OCI-LY7 (cell line): Measurements from ENCODE around the gene NMNAT1. TPM values are rescaled to one million over a fixed set of nuclear protein-coding genes. Genes with fewer than 3 reads are reported as not detected.
"Not testable (repeated sequence)": the region's sequence is repeated elsewhere in the genome, so short reads cannot be mapped to it uniquely, and the experiment has no call there.

Source experiments
- BruUV-seq: library from RNA; stranded (reverse); fragments of 400-500 nt; replicated peaks from 2 replicates; lab custom pipeline; 2021; lab: Mats Ljungman, UMichigan
- CTCF ChIA-PET: fragments of 300-600 bp; sonication (Branson Sonifier 250); formaldehyde crosslinking; loops from one replicate; lab custom pipeline; 2022; ENCODE audit warnings: antibody characterized with exemption; ENCODE audit not compliant: unreplicated experiment; lab: Charles Lee
- POLR2A ChIA-PET: fragments of 300-600 bp; sonication (Branson Sonifier 250); formaldehyde crosslinking; loops from one replicate; lab custom pipeline; 2022; ENCODE audit warnings: antibody characterized with exemption; lab: Charles Lee
- DNase-seq: peaks from one replicate; pipeline ENCODE4 v3.0.0-alpha.2; 2015; ENCODE audit warnings: low spot score
- H2AFZ ChIP-seq: fragments of 200-600 bp; sonication (generic), shearing (Covaris generic); 2 replicates; pipeline ENCODE4 v1.6.1; 2014; ENCODE audit warnings: mild to moderate bottlenecking, antibody characterized with exemption, low read length, moderate library complexity
- H3K27ac ChIP-seq: fragments of 200-600 bp; sonication (generic); 2 replicates; pipeline ENCODE4 v1.5.1; 2014; ENCODE audit warnings: mixed run types, low read depth, mild to moderate bottlenecking, moderate library complexity, low read length, inconsistent platforms; ENCODE audit not compliant: poor library complexity, severe bottlenecking
- H3K36me3 ChIP-seq: fragments of 200-600 bp; sonication (generic); 2 replicates; pipeline ENCODE4 v1.6.1; 2014; ENCODE audit warnings: mild to moderate bottlenecking, antibody characterized with exemption, low read length, moderate library complexity, mixed read lengths; ENCODE audit not compliant: insufficient read depth
- H3K4me1 ChIP-seq: fragments of 200-600 bp; sonication (generic); 2 replicates; pipeline ENCODE4 v1.5.1; 2014; ENCODE audit warnings: mild to moderate bottlenecking, low read length; ENCODE audit not compliant: insufficient read depth, poor library complexity, severe bottlenecking
- H3K4me2 ChIP-seq: fragments of 200-600 bp; sonication (generic); 2 replicates; pipeline ENCODE4 v1.6.1; 2014; ENCODE audit warnings: mild to moderate bottlenecking, low read length
- H3K4me3 ChIP-seq: fragments of 200-600 bp; sonication (generic); 2 replicates; pipeline ENCODE4 v1.5.1; 2014; ENCODE audit warnings: mild to moderate bottlenecking, low read depth, low read length; ENCODE audit not compliant: poor library complexity, severe bottlenecking
- H3K79me2 ChIP-seq: fragments of 200-600 bp; sonication (generic); 2 replicates; pipeline ENCODE4 v1.6.1; 2016; ENCODE audit warnings: low read depth, mild to moderate bottlenecking, low read length, moderate library complexity, mixed read lengths; ENCODE audit not compliant: insufficient read depth
- H3K9me2 ChIP-seq: fragments of 200-600 bp; sonication (generic); 2 replicates; pipeline ENCODE4 v1.6.1; 2016; ENCODE audit warnings: mild to moderate bottlenecking, low read length, mixed read lengths; ENCODE audit not compliant: insufficient read depth
- H3K9me3 ChIP-seq: fragments of 200-600 bp; sonication (generic); 2 replicates; pipeline ENCODE4 v1.6.1; 2014; ENCODE audit warnings: mild to moderate bottlenecking, mixed run types, low read length, mixed read lengths
- H4K20me1 ChIP-seq: fragments of 200-600 bp; sonication (generic); 2 replicates; pipeline ENCODE4 v1.6.1; 2014; ENCODE audit warnings: mild to moderate bottlenecking, antibody characterized with exemption, low read length, moderate library complexity, mixed read lengths; ENCODE audit not compliant: insufficient read depth
- CTCF ChIP-seq: fragments of 200-600 bp; sonication (generic); conservative IDR thresholded peaks from 2 replicates; pipeline ENCODE4 v1.5.1; 2014; ENCODE audit warnings: mild to moderate bottlenecking, antibody characterized with exemption, low read length, moderate library complexity, mixed read lengths
- EZH2phosphoT487 ChIP-seq: fragments of 200-600 bp; sonication (generic); IDR thresholded peaks from 2 replicates; pipeline ENCODE4 v1.6.1; 2018; ENCODE audit warnings: low read depth, borderline replicate concordance, mild to moderate bottlenecking, mixed run types, antibody characterized with exemption, low read length, moderate library complexity, mixed read lengths
- intact Hi-C: fragments of 100-400 bp; cut with micrococcal nuclease; formaldehyde crosslinking; loops from one replicate; pipeline ENCODE4 v1.10.0; 2022; ENCODE audit not compliant: unreplicated experiment
- total RNA-seq, 2 experiments: library from RNA; depleted of rRNA in 1 of 2; stranded (reverse); fragments of >200 nt in 1 of 2; shearing (Covaris generic) in 1 of 2; gene quantifications; 2 replicates each; pipeline ENCODE4 v1.2.3, GENCODE V29; 2014 to 2022

Gene NMNAT1
- total RNA-seq, 2 experiments from 2014 or later: 5.4 to 6.5 TPM

GRCh38 chr1:9996624-9997582 lies 53.6 kb downstream of the NMNAT1 start, which contains the start of gene RBP7:
RBP7 (plus strand) TSS chr1:9997228; CDS start chr1:9997259, 31 bp downstream.
- TF ChIP-seq EZH2phosphoT487: no peak
- TF ChIP-seq CTCF: no peak
- Histone ChIP-seq H3K79me2 (no peaks in the 10 kb centered on the region), H3K4me1 (no peaks in the 10 kb centered on the region), H3K36me3 (no peaks in the 10 kb centered on the region), H3K4me3 (no peak within 1 kb of the TSS), H4K20me1 (no peaks in the 10 kb centered on the region), H3K4me2 (no peak within 1 kb of the TSS), H3K9me2 (no peaks in the 10 kb centered on the region), H3K27ac (no peak within 1 kb of the TSS), H2AFZ (no peak within 1 kb of the TSS), H3K9me3 (no peaks in the 10 kb centered on the region)
- ChIA-PET POLR2A (interaction anchor here (0.6 kb wide), 2 partner anchors 24 to 57 kb away, joined by 3 to 4 read pairs; no protein-coding TSS in a partner anchor), CTCF (no interaction called here)
- intact Hi-C loops: no loop called here
- no TSS peak for BruUV-seq
- DNase-seq: no peak

- Histone ChIP-seq H3K79me2 (no peaks in the 10 kb centered on the region), H4K20me1 (no peaks in the 10 kb centered on the region), H3K4me3 (no peak overlapping the region), H2AFZ (no peak overlapping the region), H3K36me3 (no peaks in the 10 kb centered on the region), H3K27ac (no peak overlapping the region), H3K9me2 (no peaks in the 10 kb centered on the region), H3K4me1 (no peaks in the 10 kb centered on the region), H3K9me3 (no peaks in the 10 kb centered on the region), H3K4me2 (no peak overlapping the region)
- POLR2A ChIA-PET: no interaction called here
- BruUV-seq: no TSS peak
- no peak for TF ChIP-seq EZH2phosphoT487
- TF ChIP-seq CTCF: no peak
- DNase-seq: no peak
- CTCF ChIA-PET: no interaction called here
- intact Hi-C loops: no loop called here
Observed at GRCh38 chr1:10001016-10001665, 57.9 kb downstream of the NMNAT1 start.

GRCh38 chr1:10005248-10005647 lies 62.0 kb downstream of the NMNAT1 start:
- H3K36me3 ChIP-seq, BruUV-seq, H3K4me3 ChIP-seq, H4K20me1 ChIP-seq, H2AFZ ChIP-seq, H3K9me3 ChIP-seq, intact Hi-C loops, H3K9me2 ChIP-seq, CTCF ChIA-PET, POLR2A ChIA-PET, DNase-seq, H3K4me2 ChIP-seq, H3K27ac ChIP-seq, H3K4me1 ChIP-seq, H3K79me2 ChIP-seq: not testable (repeated sequence)
